CD4-positive, alpha-beta T cell treated with Interleukin-4 for 4 hours (primary cell): ENCODE data around the gene SAXO2.
"Not testable (repeated sequence)": the region's sequence is repeated elsewhere in the genome, so short reads cannot be mapped to it uniquely, and the experiment has no call there.

ENCODE experiments used
- DNase-seq: peaks from one replicate; pipeline ENCODE4 v3.0.0-alpha.2; 2020

Gene SAXO2

DNA sequence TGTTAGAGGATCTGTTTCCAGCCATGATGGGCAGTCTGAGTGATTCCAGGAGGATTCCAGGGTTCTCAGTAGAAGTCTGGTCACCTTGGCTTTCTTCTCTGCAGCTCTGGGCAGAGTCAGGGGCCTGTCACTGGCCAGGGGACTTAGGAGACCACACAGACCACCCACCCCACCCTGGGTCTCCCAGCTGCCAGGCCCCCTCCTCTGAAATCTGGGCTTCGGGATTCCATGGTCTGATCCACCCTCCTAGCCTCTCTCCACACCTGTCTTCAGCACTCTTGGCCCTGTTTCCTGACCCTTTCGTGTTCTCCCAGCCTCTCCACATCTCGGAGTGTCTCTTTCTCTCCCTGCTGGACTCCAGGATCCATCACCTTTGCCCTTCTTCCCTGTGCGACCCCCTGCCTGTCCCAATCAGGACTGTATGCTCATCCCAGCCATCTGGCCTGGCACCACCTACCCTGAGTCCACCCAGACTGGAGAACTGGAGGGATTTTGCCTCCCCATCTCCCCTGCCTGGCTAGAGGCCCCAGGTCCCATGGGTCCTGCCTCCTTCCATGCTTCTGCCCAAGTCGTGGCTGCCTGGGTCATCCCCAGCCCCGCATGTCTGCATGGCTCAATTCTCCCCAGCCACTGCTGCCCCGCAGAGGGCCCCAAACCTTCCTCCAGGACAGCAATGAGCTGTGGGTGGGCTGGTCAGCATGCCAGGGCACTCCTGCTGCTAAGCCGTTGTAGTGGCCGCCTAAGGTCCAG lies 52.3 kb downstream of the SAXO2 start:
- DNase-seq = no peak

- no peak for DNase-seq
Measured at GRCh38 chr15:82315519-82316246, 53.1 kb downstream of the SAXO2 start.

- DNase-seq = not testable (repeated sequence)
Measured at GRCh38 chr15:82316247-82317090, 53.9 kb downstream of the SAXO2 start.

DNA sequence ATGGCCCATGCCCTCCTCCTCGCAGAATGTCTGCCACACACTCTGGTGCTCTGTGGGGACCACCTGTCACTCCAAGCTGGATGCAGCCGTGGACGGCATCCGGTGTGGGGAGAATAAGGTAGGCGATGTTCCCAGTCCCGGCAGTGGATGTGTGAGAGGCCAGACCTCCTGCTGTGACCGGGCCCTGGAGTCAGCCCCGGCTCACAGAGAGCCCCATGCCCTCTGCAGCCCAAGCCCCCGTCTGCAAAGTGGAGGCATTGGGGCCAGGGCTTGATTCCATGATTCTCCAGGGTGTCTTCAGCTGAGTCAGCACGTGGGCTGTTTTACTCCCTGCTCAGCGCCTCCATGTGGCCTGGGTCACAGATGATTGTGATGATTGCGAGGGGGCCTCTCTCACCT lies 54.5 kb downstream of the SAXO2 start:
- DNase-seq = no peak

DNA sequence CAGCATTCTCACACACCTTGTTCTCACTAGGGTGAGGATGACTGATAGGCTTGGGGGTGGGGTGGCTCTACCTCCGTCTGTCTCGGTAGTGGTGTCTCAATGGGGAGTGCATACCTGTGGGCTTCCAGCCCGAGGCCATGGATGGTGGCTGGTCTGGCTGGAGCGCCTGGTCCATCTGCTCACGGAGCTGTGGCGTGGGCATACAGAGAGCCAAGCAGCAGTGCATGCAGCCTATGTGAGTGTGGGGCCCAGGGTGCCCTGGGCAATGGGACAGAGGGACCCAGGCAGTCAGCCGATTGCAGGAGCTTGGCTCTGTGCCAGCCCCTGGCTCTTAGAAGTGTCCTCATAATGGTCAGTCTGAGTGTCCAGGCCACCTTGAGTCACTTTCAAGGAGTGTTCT lies 54.9 kb downstream of the SAXO2 start:
- not testable (repeated sequence) for DNase-seq

DNA sequence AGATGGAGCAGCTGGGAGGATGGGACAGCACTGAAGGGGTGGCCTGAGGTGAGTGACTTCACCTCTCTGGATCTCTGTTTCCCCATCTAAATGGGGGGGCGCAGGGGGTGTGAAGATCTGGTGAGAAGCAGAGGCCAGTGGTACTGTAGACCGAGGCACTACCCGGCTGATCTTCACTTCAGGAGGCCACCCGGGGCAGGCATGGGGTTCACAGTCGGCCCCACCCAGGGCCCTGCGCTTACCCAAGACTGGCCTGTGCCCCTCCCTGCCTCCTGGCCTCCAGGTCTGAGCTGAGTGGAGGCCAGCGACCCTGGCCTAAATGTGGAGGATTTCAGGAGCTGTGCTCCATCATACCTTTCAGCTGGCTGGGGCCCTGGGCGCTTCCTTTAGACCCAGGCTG lies 55.7 kb downstream of the SAXO2 start:
- DNase-seq = not testable (repeated sequence)

DNA sequence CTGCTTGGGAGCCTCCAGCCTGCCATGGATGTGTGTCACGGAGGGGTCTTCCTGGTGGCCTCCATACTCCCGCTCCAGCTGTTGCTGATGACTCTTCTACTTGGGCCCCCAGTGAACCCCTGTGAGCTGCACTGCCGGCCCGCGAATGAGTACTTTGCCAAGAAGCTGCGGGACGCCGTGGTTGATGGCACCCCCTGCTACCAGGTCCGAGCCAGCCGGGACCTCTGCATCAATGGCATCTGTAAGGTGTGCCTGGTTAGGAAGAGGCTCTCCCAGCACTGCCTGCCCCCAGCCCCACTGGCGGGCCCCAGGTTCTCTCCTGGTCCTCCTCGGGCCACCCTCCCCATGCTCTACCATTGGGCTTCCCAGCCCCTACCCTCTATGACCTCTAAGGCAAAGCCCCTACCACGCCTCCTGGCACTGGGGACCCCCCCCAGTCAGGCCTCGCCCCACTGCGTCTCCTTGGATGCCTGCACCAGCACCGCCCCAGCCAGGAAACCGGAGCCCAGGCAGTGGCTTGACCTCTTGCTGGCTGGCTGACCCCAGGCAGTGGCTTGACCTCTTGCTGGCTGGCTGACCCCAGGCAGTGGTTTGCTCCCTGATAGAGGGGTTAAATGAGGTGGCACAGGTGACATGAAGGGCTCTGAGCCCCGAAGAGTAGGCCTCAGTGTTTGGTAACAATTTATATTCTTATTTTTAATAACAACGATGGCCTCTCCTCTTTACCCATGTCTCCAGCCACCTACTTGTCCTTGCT lies 57.1 kb downstream of the SAXO2 start:
- DNase-seq = not testable (repeated sequence)

DNA sequence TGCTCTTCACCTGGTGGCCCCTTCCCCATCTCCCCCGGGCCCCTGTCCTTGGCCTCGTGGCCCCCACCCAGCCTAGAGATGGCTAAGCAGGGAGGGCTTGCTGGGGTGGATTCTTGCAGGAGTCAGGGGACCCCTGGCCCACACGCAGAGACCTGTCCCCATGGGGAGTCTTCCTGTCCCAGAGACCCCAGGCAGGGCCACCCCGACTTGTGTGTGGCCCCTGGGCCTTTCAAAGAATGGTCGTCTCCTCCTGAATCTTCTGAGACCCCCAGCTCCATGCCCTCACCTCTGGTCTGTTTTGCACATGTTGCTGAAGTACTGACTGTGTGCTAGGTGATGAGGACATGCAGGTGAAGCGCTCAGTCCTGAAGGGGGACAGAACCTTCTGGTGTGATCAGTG lies 58.2 kb downstream of the SAXO2 start:
- DNase-seq = not testable (repeated sequence)

DNA sequence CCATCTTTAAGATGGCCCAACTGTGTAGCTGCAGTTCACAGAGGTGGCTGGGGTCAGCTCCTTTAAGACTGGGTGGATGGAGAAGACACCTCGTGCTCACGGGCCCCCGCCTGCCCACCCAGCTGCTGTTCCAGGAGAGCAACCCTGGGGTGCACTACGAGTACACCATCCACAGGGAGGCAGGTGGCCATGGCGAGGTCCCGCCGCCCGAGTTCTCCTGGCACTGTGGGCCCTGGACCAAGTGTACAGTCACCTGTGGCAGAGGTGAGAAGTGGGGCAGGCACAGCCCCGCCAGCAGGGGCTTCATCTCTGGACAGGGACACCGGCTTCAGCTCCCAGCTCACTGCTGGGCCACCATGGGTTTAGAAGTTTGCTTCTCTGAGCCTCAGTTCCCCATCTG lies 59.9 kb downstream of the SAXO2 start:
- not testable (repeated sequence) for DNase-seq

GRCh38 chr15:82324831-82325230 lies 62.2 kb downstream of the SAXO2 start:
- not testable (repeated sequence) for DNase-seq

DNA sequence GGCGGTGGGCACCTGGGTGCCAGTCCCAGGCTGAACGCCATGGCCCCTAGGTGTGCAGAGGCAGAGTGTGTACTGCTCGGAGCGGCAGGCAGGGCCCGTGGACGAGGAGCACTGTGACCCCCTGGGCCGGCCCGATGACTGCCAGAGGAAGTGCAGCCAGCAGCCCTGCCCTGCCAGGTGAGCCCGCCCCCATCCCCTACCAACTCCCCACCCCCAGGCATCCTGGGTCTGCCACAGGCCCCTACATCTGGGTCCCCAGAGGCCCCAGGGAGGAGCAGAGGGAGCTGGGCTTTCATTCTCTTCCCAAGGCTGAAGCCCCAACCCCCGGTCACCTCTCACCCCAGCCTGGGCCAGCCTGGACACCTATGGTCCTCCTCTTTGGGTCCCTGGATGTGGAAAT lies 63.0 kb downstream of the SAXO2 start:
- DNase-seq = not testable (repeated sequence)

GRCh38 chr15:82326896-82327295 lies 64.3 kb downstream of the SAXO2 start:
- not testable (repeated sequence) for DNase-seq

GRCh38 chr15:82327372-82327771 lies 64.8 kb downstream of the SAXO2 start:
- not testable (repeated sequence) for DNase-seq

DNA sequence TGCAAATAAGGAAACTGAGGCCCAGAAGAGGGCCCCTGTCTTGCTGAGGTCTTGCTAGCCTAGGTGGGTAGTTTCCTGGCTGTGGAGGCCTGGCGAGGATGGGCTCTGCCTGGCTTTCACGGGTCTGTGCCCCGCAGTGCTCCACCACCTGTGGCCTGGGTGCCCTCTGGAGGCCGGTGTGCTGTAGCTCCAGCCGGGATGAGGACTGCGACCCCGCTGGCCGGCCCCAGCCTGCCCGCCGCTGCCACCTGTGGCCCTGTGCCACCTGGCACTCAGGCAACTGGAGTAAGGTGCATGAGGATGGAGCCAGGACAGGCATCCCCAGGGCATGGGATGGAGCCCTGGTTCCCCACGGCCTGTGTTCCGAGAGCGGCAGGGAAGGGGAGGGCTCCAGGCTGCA lies 66.4 kb downstream of the SAXO2 start:
- DNase-seq = not testable (repeated sequence)

DNA sequence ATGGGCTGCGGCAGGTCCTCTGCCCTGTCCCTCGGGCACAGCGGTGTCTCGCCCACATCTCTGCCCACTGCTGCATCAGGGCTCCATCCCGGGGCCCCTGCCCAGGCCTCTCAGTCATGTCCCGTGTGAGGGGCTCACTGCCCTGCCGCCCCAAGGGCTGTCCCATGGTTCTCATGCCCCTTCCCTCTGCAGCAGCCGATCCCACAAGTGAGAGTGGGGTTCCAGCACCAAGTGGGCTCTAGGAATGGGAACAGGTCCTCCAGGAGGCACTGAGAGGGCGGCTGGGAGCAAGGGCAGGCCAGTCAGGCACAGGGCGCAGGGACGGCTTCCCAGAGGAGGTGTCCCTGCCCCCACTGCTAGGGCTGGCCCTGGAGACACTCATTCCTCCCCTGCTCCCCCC lies 68.3 kb downstream of the SAXO2 start:
- not testable (repeated sequence) for DNase-seq

DNA sequence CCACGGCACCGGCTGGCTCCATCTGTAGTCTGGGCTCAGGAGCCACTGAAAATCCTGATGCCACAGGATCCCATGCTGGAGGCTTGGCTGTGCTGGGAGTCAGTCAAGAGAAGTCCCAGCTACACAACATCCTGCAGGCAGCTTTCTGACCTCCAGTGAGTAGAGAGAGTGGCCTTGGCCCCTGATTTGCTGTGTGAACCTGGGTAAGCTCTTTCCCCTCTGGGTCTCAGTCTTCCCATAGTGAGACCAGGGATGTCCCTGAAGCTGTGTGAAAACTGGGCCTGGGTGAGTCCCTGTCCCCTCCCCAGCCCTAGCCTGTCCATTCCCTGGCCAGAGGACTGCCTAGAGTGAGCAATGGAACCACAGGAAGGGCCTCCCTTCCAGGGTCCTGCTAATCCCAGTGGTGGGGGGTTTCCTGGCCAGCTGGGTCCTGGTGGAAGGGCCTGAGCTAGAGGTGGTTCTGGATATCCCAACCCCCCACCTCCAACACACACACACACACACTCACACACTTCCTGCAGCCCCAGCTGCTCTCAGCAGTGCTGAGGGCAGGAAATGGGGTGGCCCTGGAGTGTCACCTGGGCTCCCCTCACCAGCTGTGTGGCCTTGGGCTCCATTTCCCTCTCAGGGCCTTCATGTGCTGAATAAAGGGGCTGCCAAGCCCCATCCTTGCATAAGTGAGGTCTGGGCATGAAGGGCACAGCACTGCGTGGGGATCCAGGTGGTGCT lies 69.1 kb downstream of the SAXO2 start:
- DNase-seq = not testable (repeated sequence)

DNA sequence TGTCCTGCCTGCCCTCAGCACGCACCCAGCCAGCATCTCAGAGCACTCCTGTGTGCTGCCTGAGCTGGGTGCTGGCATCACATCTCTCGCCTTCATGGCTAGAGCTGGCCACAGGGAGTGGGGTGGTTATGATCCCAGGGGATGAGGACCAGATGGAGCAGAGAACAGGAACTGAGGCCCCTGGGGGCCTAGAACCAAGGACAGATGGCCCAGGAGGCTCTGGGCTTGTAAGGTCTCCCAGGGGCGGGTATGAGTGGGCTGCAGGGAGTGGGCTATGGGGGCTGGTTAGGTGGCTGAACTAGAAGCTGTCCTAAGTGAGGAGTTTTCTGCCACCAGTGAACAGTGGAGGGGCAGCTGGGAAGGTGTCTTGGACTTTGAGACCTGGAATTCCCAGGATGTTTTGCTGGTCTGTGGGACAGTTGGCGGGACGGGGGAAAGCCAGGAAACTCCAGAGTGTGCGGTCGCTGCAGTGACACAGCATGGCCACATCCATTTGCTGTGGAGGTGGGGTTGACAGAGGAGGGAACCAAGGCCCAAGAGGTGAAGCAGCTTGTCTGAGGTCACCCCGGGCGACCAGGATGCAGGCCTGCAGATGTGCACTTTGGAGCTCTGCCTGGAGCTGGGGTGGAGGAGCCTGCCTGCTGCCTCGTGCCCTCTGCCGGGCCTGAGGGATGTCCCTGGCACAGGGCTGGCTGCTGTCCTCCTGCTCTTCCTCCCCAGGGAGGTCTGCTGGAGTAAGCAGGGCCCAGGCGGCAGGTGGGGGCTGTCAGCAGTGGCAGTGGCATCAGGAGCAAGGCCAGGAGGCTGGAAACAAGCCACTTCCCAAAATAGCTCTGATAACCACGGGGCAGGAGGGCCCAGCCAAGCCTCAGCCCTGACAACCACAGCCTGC lies 70.3 kb downstream of the SAXO2 start:
- not testable (repeated sequence) for DNase-seq

- DNase-seq = not testable (repeated sequence)
Measured at GRCh38 chr15:82333603-82334553, 71.3 kb downstream of the SAXO2 start.
